ENCODE results near the gene GRIN3A.
"Not testable (repeated sequence)": the region's sequence is repeated elsewhere in the genome, so short reads cannot be mapped to it uniquely, and the experiment has no call there.

Gene GRIN3A

DNA sequence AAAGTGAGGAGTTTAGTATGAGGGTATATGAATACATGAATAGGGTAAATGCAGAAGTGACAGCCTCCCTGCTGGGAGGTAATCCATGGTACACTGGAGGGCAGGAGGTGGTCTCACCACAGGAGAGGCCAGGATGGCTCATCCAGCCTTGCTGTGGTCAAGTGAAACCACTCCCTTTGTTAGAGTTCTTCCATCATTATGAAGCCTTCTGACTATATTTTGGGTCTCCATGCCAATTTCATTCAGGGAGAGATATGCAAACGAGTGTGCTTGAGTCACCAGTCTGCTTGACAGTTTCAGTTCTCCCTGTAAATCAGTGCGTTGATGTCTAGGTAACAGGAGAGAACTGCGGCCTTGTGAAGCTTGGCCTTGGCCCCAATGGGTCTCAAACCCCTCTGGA, 160.1 kb downstream of the GRIN3A start:
- DNase-seq (ENCODE audit: low read depth) = no peak

DNA sequence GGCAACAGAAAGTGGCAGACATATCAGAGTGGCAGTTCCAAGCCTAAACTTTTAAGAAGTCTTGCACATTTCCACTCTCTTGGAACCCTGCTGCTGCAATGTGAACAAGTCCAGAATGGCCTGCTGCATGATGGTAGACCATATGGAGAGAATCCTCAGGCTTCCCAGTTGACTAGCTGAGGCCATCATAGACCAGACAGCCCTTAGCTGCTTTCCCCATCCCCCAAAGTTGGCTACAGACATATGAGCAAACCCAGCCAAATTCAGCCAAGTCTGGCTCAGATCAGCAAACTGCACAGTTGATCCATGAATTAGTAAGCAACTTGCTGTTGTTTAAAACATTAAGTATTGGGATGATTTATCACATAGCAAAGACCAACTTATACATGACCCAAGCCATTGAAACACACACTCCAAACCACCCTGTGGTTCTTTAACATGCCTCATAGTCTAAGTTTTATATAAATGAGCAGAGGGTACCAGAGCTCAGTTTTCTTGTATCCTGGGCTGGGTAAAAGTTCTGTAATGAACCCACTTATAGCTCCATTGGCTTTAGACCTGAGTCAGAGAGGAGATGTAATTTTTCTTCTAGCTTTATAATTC, 163.6 kb downstream of the GRIN3A start:
- no peak for DNase-seq (ENCODE audit: low read depth)

DNA sequence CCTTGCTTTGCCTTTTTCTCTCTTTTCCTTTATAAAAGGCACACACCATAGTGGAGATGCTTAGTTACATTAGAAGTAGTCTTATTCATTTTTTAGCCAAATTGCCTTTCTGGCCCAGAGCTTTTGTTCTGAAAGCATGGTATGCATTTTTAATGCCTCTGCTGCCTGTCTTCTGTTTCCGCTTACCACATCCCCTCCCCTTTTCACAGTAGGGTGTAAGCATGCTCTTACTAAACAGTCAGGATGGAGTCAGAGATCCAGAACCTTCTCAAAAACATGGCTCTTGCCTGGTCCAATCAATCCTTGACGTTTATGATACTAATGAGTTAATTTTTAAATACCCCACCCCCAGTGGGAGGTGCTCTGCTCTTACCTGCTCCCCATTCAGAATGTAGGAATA, 166.1 kb downstream of the GRIN3A start:
- no peak for DNase-seq (ENCODE audit: low read depth)

DNA sequence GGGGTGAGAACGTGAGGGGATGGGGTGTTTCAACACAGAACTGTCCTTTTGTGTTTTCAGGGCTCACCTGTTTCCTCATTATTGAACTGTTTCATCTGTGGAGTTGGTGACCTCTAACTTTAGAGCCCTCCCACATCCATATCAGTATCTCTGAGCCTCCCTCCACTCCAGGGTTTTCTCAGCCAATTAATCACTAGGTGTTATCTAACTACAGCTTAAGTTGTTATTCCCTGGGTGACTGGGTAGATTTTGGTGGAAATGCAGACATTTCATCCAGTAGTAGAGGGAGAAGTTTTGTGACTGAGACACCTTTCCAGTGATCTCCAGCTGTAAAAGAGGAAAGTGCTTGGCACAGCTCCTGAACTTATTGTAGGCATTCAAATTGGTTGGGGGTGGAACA, 167.3 kb downstream of the GRIN3A start:
- DNase-seq (ENCODE audit: low read depth) = no peak

GRCh38 chr9:101569741-101570501, 168.5 kb downstream of the GRIN3A start:
- no peak for DNase-seq (ENCODE audit: low read depth)

DNA sequence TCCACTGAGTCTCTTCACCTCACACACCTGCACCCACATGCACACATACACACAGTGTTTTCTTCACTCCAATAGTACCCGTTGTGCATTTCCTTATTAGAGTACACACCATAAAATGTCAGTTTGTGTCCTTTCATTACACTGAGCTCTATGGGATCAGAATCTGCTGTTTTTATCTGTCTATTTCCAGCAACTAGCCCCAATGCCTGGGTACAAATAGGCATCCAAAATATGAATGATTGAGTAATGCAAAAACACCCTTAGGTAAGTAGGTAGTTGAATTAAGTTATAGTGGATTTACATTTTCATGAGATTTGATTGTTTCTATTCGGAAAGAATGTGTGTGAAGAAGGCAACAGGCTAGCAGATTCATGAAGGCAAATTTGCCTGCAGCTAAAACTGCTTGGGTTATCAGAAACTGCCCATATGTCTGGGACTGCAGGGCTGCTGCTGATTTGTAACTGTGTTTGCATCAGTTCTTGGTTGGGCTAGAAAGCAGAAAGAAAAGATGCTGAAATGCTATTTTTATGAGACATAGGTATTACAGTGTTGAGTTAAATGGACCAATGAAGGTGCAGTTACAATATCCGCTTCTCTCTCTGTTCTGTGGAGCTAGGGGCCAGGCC, 170.6 kb downstream of the GRIN3A start:
- DNase-seq (ENCODE audit: low read depth) = no peak

DNA sequence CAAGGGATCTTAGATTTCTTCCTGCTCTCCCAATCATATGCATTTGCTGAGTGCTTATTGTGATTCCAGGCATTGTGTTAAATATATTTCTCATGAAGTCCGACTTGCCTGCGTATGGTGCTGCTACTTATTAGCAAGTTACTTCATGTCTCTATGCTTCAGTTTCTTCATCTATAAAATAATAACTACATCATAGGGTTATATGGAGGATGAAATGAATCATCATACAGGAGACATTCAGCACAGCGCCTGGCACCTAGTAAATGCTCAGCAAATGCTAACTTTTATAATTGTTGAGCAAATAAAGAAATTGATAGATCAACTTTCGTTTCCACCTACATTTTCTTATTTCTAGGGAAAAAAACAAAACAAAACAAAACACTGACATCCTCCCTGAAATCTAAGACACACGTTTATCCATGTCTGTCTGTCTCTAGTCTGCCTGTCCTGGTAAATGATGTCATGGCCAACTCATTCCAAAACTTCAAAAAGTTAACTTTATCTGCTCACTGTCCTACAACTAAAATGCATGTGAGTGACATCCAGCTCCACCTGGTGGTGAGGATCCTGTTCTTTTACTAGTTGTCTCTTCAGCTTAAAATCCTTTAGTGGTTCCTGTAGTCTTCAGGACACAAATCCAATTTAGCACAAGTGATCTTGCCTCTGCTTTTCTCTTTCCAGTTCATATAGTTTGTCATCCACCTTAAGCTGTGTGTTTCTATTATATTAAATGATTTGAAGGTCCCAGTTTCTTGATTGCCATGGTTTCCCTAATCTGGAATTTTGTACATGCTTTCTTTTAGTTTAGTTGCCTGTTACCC, 171.3 kb downstream of the GRIN3A start:
- peak; percentile 6 for DNase-seq (ENCODE audit: low read depth)

DNA sequence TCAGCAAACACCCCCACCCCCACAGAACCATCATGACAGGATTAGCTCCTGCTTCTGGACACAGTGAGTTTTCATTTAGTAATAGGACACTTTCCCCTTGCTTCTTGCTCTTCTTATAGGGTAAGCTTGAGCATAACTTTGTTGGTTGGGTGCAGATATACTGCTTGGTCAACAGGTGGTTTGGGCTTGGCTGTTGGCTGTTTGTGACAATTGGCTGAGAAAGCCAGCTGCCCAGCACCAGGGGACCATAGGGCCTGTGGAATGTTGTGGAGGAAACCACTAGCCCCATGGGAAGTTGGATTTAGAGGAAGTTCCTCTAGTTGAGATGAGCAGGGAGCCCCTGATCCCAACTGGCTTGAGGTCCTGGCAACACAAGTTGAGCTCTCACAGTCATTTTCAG, 174.2 kb downstream of the GRIN3A start:
- no peak for DNase-seq (ENCODE audit: low read depth)

DNA sequence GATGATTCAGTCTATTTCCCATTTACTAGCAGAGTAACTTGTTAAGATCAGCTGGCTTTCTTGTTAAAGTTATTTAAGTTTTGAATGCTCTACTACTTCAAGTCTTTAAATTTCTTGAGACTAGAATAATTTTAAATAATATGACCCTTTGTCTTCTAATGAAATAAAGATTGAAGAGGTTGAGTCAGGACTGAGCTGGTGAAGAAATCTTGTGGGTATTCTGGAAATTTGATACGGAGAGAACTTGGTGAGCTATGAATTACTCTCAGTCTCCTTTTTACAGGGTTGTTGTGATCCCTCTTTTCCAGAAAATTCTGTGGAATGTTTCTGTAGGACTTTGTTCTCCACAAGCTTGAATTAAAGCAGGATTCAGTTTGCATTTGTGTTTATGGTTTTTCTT, 175.5 kb downstream of the GRIN3A start:
- DNase-seq (ENCODE audit: low read depth) = no peak

- no peak for DNase-seq (ENCODE audit: low read depth)
These were observed 176.7 kb downstream of the GRIN3A start for GRCh38 chr9:101561740-101562139.

DNA sequence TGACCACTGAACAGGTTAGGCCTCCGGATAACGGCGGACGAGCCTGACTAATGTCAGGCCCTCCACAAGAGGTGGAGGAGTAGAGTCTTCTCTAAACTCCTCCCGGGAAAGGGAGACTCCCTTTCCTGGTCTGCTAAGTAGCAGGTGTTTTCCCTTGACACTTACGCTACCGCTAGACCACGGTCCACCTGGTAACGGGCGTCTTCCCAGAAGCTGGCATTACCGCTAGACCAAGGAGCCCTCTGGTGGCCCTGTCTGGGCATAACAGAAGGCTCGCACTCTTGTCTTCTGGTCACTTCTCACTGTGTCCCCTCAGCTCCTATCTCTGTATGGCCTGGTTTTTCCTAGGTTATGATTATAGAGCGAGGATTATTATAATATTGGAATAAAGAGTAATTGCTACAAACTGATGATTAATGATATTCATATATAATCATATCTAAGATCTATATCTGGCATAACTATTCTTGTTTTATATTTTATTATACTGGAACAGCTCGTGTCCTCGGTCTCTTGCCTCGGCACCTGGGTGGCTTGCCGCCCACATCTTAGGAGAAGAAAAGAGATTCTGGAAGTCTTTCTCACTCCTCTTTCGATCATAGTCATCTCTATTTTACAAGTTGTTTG, 188.9 kb downstream of the GRIN3A start:
- not testable (repeated sequence) for DNase-seq (ENCODE audit: low read depth)

DNA sequence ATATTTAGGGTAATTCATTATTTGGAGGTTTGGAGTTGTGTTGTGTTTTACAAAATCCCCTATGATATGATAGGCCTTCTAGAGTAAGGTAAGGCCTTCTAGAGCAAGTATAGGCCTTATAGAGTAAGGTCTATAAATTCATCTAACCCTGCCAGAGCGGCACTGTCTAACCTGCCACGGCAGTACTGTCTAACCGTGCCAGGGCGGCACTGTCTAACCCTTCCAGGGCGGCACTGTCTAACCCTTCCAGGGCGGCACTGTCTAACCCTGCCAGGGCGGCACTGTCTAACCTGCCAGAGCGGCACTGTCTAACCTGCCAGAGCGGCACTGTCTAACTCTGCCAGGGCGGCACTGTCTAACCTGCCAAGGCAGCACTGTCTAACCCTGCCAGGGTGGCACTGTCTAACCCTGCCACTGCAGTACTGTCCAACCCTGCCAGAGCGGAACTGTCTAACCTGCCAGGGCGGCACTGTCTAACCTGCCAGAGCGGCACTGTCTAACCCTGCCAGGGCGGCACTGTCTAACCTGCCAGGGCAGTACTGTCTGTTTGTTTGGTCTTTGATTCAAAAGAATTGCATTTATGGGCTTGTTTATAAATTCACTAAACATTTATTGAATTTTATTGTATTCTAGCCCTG, 195.2 kb downstream of the GRIN3A start:
- no peak for DNase-seq (ENCODE audit: low read depth)

- DNase-seq (ENCODE audit: low read depth) = no peak
These were observed 198.4 kb downstream of the GRIN3A start for GRCh38 chr9:101540069-101540468.

DNA sequence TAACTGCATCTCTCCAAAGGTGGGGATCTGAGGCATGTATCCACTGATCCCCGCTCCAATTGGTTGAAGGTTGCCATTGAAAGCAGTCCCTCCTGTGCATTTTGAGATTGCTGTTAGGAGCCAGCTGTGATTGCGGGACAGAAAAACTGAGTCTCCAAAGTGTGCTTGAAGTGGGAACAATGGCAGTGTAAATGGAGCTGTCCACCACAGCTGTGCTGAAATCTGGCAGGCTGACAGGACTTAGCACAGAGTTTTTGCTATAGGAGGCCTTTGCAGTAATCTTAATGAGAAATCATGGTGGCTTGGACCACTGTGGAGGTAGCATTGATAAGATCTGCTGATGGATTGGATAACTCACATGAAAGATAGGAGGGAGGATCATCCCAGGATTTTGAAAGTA, 201.5 kb downstream of the GRIN3A start:
- DNase-seq (ENCODE audit: low read depth) = no peak

DNA sequence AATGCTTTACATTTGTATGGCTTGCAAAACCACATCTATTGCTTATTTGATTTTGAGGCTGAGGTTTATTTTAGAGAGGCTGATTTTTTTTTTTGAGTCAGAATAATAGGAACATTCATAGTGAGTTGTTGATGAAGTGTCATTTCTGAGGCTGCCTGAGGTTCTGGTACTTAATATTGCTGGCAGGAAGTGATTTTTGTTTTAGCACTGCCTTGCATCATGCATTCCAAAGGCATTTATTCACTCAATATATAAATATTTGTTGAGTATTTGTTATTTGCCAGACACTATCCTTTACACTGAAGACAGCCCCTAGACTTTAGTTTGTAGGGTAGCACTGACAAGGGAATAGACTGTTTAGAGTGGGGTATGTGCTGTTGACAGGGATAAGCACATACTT, 202.1 kb downstream of the GRIN3A start:
- DNase-seq (ENCODE audit: low read depth) = no peak

DNA sequence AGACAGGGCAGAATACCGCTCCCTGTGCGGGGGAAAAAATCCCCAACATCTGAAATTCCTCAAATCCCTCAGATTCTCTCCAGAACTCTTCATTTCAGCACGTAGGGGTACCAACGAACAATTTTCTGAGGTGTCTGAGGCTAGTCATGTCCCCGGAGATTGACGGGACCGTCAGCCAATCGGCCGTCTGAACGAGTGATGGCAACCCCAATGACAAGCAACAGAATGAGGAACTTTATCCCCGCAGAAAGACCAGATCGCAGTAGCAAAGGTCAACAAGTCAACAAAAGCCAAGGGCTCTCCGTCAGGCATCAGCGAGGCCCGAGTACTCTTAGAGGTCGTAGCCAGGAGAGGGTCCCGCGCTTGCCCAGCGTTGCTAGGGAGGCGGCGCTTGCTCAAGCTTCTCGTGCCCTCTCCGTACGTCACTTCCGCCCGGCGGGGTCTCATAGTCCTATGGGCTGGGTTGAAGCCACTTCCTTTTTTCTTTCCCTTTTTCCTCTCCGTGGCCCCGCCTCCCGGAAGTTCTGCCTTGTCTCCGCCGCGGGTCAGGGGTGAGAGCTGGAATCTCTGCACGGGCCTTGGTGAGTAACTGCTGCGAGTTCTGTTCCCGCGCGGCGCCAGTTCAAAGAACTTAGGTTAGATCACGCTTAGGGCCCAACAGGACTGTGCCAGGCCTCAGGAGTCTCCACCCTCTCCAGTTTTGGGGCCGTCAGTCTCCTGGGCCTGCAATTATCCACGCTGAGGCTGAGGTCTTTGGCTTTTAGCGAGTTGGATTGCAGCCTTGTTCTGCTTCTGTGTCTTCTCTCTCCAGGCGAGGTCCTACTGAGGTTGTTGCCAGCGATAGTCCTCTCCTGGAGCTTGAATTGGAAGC, 204.9 kb downstream of the GRIN3A start, which contains the start of gene RNF20:
Gene RNF20, plus strand, starts transcription at position 520 of the 871 bp plus-strand sequence. CDS start 1,571 bp downstream, outside the sequence.
- peak; percentile 99 for DNase-seq (ENCODE audit: low read depth)

DNA sequence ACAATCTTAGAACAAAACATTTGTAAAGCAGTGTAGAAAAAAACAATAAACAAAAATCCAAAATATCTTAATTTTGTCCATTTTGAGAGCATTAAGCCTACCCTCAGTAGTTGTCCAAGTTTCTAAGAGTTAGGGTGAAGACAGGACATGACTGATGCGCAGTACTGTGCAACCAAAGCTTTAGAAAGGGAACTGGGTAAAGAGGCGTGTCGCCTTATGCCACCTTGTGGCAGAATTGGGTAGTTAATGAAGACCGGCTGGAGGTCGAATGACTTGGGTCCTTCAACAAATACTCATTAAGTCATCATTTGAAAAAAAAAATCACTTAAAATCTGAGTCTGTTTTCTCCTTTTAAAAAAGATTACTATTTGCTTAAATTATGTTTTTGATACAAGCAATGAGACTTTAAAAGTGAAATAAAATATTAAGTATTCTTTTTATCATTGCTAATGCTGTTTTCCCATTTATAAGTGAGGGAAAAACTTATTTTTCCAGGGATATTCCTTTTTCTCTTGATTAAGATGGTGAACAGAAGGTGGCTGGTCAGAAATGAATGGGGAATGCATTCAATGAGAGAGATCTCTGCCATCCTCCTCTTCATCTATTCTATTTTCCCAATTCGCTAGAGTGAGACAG, 208.3 kb downstream of the GRIN3A start:
- peak; percentile 50 for DNase-seq (ENCODE audit: low read depth)

GRCh38 chr9:101528015-101528414, 210.4 kb downstream of the GRIN3A start:
- no peak for DNase-seq (ENCODE audit: low read depth)

DNA sequence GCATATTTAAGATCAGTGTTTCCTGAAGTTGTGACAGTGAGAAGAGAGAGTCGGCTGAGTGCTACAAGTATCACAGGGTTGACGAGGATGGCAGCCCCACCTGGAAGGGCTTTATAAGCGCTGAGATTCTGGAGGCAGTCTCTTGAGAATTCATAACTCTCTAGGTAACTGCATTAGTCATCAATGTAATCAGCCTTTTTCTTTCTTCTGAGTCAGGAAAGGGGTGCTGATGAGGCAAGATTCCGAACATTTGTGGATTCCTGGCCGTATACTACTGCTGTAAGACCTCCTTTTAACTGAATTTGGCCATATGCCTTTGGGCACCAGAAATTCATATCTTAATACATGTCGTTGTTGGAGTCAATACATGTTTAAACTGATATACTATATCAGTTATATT, 211.4 kb downstream of the GRIN3A start:
- DNase-seq (ENCODE audit: low read depth) = no peak

GRCh38 chr9:101524371-101524770, 214.1 kb downstream of the GRIN3A start:
- DNase-seq (ENCODE audit: low read depth) = no peak
